GF-D8 (cell line): ENCODE data around the gene MAPKAP1.

Source experiments
- DNase-seq: peaks from one replicate; lab custom pipeline; 2025; lab: John Stamatoyannopoulos, UW

Gene MAPKAP1

DNA sequence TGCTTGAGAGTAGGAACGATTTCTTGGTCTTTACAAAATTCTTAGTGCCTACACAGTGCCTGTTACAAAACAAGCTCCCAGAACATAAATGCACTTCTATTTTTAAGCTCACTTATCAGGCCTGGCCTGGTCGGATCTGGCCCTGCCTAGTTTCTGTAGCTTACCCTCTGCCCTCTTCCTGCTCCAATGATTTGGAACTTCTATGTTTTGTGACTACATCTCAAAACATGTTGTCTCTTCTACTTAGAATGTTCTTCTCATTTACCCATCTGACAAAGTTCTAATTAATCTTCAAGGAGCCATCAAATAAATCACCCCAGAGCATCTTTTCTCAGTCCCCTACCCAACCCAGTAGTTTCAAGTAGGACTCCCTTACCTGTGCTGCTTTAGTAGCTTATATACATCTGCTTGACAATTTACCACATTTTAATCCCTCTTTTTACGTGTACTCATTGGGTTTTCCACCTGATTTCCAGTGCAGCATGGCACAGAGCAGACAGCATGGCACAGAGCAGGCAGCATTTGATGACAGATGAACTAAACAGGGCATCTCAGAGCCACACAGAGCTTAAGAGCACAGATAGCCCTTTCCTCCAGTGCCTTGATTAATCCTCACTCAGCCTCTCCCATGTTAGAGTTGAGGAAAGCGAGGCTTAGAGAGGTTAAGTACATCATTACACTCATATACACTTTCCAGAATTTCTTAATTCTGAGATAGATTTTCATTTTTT is 171.9 kb downstream of the MAPKAP1 start:
- no peak for DNase-seq

DNA sequence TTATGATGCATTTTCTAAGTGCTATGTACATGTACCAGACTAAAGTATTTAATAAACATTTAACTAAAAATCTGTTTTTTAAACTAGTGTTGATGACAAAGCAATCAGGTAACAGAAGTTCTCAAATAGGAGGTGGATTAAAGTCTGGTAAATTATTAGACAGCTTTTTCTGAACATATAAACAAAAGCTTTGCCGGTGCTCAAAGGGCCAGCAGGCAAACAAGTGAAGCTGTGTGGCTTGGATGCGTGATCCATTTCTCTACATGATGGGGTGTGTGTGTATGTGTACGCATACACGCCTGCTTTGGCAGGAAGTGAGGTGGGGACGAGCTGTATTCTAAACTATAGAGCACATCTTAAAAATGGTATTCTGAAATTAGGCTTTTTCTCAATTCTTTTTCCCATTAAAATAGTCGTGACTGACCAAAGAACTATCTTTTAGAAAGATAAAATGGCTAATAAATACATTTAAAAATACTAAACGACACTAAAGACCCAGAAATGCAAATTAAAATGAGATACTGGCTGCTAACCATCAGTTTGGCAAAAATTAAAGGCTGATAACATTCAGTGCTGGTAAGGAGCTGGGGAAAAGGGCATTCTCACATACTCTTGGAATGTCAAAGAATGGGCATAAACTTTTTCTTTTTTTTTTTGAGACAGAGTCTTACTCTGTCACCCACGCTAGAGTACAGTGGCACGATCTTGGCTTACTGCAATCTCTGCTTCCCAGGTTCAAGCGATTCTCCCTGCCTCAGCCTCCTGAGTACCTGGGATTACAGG is 174.0 kb downstream of the MAPKAP1 start:
- DNase-seq: no peak

DNA sequence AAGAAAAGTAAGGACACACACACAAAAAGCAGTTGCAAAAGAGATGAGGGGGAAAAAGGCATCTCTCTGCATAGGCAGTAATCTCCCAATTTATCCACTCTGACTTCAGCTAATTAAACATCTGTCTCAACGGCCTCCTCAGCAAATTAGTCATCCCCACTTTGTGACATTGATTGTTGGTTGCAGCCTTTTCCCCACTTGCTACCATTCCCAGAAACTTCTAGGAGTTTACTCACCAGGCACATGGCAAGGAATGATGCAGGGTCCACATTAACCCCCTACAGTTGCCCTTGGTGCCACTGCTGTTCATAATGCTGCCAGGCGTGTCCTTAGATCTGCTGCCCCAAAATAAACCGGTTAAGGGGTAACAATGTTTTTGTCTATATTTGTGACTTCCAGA is 174.6 kb downstream of the MAPKAP1 start:
- DNase-seq: no peak

DNA sequence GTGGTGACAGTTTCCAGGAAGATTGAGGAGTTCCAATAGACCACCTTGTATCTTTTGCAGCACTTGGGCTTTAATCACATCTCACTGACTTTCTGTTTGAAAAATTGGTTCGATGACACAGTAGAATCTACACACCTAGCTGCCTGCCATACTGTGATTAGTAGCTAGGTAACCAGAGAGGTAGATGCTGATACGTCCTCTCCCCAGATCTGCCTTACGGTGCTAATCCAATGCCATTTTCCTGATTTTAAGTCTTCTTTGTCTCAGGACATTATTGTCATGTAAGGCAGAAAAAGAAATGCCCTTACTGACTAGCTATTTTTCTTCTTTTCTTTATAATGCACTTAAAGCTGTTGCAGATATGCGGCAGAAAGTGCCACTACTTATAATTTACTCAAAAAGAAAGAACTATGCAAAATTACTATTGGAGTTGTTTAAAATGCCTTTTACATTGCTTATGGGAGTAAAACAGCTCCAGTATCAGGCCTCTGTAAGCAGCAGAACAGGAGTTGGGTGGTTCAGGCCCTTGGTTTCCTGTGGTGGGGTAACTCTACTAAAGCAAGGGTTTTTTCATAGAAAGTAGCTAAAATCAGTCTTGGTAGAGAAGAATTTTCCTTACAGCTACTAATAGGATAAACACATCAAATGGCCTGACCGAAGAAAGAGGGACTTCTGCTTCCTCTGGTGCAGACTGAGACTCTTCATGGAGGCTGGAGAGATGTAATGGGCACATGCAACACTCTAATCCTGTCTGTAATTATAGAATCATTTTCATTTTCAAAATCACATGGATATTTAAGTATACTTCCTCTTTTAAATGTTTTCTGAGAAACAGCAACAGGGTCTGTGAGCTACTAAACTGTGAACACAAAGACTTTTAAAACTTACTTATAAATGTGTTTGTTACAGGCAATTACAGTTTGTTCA is 177.2 kb downstream of the MAPKAP1 start:
- peak; percentile 28 for DNase-seq

DNA sequence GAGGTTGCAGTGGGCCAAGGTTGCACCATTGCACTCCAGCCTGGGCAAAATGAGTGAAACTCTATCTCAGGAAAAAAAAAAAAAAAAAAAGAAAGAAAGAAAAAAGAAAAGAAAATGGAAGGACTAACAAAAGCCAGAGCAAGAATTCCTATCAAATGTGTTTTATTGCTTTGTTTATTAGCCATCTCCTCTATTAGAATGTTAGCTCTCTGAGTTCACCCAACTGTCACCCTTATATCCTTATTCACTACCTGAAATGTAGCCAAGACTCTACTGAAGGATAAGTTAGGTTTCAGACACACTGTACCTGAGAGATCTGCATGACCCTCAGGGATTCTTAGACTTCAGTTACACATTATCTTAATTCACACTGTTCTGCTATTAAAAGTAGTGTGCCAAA is 177.9 kb downstream of the MAPKAP1 start:
- DNase-seq: no peak

DNA sequence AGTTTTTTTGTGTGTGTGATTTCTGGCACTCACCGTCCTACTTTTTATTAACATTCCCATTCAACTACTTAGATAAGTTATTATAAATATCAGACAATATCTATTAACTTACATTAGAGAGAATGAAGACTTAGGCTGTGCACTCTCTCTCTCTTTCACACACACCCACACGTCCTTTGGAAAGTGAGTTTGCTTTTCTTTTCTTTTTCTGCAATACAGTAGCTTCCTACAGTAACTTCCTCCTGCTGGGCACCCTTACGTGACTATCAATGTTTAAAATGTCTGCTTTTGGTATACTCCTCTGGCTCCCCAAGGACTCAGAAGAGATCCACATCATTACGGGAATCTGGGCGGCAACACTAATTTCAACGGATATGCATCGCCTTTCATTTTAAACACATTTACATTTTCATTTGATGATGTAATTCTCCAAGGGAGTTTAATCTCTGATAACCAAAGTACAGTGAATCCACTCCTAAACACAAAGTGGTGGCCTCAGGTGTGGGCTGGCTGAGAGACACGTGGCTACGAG is 179.5 kb downstream of the MAPKAP1 start:
- no peak for DNase-seq

DNA sequence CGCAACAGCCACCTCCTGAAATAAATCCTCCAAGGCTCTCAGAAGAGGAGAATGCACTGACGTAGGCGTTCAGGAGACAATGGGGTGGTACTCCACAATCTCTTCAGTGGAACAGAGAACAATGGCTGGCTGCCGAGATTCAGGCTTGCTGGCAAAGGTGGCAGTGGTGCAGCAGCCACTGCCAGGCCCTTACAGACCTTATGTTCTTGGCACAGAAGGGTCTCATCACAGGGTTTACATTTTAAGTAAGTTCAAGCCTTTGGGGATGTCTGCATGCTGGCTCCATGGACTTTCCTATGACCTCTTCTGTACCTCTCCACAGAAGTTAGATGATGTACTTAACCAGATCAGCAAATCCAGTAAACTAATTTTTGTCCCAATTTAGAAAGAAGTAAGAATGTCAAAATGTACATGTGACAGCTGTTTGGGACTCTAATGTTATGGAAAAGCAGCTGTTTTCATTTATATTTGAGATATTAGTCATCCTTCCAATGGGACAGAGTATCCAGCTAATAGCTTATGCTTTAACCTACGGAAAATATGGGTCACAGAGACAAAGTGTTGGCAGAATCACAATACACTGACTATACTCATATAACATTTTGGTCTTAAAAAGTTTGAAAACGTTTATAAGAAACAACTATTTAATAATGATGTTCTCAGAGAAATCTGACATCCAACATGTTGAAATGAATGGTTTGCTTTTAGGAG is 180.9 kb downstream of the MAPKAP1 start:
- no peak for DNase-seq

DNA sequence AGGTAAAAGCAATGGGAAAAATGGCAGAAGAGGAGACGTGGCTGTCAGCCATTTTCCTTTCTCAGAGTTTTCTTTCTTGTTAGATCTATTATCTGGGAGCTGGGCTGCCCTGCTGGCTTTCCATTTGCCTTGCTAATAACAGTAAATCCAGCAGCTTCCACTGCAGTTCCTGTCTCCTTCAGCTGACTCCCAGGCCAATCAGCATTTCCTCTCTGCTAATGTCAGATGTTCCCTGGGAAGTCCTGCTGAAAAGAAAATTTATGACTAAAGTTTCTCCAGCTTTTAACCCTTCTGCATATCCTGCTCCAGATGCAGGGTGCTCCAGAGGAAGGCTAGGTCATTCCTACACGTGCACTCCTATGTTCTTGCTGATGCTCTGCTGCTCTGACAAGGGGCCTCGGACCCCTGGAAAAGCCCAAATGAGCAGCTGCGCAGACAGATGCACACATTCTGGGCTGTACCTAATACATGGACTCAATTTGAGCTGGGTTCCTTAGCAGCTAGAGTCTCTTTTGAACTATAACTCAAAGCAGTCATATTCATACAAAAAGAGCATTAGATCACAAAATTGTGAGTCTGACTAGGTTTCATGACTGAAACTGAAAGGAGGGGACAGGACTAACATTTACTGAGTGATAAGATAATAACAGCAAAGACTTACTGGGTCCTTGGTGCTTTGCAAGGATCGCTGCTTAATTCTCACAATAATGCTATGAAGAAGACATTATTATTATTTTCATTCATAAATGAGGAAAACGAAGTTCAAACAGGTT is 182.2 kb downstream of the MAPKAP1 start:
- no peak for DNase-seq

DNA sequence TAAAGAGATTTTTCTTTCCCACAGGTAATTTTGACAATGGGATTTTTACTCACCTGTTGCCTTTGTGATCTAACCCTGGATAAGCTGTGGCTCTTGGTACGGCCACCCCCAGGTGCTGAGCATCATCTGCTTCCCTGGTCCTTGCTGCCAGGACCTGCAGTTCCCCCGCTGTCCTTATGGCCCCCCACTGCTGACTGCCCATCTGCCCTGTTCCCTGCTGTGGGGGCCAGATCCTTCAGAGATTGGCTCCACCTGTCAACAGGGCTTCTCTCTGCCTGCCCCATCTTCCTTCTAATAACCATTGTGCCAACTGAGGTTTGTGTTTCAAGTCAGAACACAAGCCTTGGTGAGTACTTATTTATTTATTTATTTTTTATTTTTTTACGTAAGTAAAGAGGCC is 183.3 kb downstream of the MAPKAP1 start:
- no peak for DNase-seq

DNA sequence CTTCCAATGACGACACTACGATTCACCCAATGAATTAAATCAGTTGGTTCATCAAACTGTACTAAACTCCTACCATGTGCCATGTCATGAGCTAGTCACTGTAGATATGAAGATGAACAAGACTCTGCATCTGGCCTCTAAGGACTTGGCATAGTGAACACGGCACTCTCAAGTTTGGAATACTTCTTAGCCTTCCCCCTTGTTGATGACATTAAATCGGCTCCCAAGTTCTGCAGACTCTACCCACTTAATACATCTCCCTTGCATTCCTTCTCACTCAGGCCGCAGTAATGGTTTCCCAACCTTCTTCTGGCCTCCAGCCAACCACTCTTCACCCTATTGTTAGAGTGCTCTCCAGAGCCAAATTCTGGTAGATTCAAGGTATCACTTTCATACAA is 184.7 kb downstream of the MAPKAP1 start:
- no peak for DNase-seq

DNA sequence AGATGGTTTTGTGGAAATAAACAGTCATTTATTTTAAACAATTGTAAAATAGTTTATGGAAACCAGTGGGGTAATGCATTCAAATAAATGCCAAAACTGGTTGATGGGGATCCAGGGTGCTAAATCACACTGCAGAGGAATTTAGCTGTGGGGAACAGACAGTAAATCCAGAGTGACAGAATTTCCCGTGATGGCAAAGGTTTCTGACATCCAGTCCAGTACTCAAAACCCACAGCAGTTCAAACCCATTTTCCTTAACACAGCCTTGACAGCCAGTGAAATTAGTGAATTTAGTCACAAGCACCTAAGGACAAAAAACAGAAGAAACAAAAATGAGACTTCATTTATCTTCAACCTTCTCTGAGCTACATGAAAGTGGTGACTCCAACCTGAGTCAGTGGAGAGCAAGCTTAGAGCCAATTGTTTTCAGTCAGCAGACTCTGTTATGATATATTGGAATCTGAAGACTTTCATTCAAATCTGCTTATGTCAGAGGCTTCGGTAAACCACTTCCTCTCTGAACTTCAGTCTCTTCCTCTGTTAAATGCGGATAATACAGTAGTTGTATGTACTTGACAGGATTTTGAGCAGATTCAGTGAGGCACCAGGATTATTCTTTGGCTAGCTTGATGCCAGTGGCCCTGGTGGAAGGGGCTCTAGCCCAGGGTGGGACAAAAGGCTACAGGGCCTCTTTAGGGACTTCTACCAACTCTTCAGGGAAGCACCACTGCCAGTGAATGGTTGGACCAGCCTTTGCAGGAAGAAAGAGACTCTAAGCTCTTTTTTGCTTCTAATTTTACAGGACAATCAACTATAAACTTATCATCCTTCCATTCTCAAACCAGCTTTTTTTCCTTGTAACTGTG is 185.3 kb downstream of the MAPKAP1 start:
- peak; percentile 27 for DNase-seq

DNA sequence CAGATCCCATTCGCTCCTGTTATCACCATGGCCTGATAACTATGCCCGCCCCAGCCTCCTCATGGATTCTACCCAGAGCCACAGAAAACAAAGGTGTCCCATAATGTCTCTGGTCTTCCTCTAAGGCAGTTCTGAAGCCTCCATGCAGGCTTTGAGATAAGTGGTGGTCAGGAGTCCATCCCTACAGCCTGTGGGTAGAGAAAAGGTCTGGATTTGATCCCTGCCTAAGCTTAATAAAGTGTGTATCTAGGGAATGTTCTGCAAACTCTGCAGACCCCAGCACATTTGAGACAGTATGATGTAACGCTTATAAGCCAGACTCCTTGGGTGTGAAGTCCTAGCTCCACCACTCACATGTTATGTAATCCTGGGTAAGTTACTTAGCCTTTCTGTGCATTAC is 187.3 kb downstream of the MAPKAP1 start:
- no peak for DNase-seq

DNA sequence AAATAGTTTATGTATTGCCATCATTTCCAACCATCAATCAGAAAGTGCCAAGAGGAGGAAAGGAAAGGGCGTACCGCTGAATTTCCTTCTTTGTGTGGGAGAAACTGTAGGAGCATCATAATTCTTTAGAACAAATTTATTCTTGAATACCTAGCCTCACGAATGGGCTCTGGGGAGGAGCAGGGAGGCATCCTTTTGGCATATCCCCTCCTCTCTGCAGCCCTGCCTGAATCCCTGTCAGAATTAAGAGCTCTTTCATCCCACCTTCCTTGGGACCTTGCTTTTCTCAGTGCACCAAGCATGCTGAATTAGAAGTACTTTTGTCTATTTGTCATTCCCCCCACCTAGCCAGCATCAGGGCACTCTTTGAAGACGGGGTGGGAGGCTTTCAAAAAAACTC is 189.4 kb downstream of the MAPKAP1 start:
- DNase-seq: no peak

DNA sequence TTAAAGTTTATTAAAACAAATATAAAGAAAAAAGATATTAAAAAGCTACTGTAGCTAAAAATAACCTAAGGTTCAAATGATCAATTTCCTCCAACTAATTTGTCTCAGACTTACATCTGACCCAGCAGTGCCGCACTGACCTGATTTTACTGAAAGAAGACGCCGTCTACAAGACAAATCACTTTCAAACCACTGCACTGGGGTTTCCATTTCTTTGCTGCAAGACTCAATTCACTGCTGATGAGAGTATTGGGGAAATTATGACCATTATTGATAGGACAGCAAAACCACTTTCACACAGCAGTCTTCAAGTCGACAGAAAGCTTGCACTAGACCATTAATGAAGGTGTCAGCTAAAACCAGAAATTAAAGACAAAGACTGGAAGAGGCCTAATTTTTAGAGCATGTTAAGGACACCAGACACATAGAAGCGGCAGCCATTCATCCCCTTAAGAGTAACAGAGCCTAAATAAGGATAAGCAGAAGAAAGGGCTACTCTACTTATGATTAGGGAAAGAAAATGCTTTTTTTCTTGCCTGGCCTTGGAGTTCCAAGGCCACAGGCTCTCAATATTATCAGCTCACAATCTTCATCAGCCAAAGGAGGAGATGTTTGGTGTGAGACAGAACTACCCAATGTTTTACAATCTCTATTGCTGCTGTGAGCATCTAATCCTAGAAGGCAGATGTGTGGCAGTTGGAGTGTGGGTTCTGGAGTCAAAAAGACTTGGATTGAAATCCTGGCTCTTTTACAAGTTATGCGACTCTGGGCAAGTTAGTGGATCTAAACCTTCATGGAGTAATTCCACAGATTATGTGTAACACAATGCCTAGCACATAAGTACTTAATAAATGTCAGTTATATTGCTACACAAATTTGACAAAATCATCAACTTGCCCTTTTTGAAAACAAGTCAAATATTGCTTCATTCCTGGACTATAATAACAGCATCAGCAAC is 190.7 kb downstream of the MAPKAP1 start:
- no peak for DNase-seq

DNA sequence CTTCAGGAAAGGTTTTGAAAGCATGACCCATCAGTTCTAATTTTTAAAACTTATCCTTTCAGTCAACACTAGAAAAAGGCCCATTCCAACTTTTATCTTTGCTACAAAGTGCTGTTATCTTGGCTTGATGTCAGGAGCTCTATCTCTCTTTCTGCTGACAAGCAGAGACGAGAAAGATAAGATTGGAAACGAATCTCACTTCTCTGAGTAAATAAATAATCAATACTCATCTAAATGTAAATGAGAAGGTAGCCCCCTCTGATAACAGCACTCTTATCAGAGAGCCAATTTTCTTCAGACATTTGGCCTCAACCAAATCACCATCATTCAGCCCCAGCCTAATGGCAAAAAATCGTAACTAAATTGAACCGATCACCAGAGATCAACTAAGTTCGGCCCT is 191.7 kb downstream of the MAPKAP1 start:
- no peak for DNase-seq

DNA sequence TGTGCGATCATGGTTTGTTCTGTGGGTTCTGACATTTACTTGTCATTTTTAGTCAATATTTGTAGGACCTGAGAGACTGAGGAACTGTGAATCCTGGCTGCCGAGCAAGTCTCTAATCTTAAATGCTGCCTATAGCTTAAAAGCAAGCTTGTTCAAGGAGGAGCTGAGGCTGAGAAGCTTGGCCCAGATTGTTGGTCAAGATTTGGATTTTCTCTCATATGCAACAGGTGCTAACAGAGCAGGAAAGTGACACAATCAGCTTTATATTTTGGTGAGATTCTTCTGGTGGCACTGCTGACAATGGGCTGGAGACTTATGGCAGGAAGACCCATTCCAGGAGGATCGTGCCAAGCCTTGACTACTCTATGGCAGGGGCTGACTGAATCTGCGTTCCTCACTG is 192.5 kb downstream of the MAPKAP1 start:
- no peak for DNase-seq

DNA sequence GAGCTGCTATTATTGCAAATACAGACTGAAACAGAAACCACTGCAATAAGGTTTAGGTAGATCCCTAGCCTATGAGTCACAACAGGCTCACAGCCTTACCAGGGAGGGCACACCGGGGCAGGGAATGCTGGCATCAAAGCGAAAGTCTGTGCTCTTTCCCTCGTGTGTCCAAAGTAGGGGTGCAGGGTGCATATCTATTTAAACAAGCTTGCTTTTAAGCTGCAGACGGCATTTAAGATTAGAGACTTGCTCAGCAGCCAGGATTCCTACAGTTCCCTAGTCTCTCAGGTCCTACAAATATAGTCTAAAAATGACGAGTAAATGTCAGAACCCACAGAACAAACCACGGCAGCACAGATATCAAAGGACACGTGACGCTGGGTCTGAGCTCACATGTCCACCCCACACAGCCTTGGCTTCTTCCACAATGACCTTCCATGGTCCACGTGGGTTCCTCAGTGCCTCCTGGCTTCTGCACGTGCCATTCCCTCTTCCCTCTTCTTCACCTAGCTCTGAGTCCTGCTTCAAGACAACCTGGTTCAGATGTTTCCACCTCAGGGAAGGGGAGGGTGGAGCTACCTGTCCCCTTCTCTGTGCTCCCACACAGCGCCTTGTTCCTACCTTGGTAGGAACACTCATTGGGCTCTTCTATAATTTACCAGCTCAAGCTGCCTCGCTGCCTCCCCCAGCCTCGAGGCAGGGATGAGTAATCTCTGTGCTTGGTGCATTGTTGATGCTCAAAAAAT is 193.2 kb downstream of the MAPKAP1 start:
- no peak for DNase-seq

DNA sequence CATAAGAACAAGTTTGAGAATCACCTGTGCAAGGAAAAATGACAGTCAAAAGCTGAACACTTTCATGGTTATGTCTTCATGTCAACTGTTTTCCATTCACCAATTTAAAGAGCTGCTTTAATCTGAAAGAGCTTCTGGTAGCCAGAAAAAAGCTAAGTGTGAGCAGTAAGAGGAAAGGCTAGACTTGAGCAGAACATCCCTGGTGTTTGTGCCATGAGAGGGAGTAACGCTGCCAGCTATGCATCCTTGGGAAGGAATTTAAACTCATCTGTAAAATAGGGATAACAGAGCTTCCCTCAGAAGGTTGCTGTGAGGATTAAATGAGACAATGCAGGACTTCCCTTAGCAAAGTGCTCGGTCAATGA is 193.7 kb downstream of the MAPKAP1 start:
- DNase-seq: no peak
